SW 1271 (cell line): ENCODE data around the gene CCDC51.

Experiments
- DNase-seq, 2 experiments: peaks; one replicate each; lab custom pipeline; 2025; lab: John Stamatoyannopoulos, UW

The CCDC51 gene

DNA sequence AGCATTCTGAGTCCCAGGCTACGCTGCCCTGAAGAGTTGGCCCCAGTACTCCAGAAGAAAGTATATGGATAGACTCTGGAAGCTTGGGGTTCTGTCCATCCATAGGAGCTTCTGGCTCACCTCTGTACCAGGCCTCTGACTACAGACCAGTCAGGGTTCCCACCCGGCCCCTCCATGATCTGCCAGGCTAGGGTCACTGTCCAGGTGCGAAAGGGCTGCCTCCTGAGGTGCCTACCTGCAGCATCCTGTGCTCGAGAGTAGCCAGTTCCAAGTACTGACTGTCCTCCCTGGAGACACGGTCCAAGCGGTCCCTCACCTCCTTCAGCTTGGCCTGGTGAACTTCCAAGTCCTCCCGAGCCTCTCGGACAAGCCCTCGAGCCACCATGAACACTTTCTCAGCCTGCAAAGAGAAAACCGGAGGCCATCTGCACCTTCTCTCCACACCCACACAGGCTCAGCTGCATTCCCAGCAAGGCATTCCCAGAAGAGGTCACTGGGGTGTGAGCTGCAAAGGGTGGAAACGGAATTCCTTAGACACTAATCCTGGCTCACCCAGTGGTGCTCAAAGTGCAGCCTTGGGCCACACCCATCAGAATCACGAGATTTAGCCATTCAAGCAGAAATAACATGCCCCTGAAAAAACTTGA is 6.3 kb downstream of the CCDC51 start:
- no peak for DNase-seq

DNA sequence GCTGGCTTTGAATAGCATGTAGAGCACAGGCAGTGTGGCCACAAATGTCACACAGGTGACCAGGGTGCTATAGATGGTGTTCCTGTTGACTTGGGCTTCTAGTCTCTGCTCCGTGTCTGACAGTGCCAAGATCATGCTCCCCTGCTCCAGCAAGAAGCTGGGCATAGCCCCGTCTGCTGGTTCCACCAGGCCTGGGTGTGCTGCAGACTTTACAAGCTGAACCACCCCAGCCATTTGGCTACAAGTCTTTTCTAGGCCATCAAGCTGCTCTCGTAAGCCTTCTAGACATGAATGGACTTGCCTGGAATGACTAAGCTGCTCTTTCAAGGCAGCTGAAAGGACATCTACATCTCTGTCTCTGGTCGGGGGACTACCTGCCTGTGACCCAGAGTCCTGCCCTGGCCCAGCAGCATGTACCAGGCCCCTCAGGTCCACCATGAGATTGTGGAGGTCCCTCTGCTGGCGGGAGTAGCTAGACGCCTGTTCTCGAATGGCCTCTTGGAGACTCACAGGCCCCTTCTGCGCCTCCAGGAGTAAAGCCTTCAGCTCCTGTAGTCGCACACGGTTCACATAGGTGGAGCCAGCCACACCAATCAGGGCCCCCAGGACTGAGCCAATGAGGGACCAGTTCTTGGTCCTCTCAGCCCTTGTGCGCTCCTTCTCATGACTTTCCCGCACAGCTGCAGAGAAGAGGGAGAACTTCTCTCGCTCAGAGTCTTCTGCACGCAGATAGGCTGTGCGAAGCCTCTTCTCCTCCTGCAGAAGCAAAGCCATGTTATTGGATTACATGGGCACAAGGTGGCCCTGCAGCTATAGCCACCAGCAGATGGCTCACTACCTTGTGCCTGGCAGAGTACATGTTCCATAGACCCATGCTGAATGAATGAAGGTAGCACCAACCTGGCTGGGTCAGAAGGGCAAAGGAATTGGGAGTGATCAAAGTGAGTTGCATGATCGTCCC is 7.2 kb downstream of the CCDC51 start:
- no peak for DNase-seq

GRCh38 chr3:48431224-48432029 is 8.5 kb downstream of the CCDC51 start:
- DNase-seq: no peak

DNA sequence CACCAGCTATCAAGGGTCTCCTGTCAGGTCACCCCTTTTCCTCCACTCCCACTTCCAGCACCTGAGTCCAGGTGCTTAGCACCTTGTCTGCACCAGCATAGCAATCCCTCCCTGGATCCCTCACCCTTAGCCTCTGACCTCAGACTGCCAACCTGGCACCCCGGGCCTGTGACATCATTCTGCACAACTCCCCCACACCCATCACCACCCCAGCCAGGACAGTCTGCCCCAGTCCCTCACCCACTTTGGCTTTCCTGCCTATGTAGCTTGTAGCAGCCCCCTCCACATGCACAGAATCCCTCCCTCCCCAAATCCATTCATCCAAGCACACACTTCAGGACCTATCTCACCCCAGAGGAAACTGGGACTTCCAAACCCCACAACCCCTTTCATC is 9.2 kb downstream of the CCDC51 start:
- DNase-seq: no peak

DNA sequence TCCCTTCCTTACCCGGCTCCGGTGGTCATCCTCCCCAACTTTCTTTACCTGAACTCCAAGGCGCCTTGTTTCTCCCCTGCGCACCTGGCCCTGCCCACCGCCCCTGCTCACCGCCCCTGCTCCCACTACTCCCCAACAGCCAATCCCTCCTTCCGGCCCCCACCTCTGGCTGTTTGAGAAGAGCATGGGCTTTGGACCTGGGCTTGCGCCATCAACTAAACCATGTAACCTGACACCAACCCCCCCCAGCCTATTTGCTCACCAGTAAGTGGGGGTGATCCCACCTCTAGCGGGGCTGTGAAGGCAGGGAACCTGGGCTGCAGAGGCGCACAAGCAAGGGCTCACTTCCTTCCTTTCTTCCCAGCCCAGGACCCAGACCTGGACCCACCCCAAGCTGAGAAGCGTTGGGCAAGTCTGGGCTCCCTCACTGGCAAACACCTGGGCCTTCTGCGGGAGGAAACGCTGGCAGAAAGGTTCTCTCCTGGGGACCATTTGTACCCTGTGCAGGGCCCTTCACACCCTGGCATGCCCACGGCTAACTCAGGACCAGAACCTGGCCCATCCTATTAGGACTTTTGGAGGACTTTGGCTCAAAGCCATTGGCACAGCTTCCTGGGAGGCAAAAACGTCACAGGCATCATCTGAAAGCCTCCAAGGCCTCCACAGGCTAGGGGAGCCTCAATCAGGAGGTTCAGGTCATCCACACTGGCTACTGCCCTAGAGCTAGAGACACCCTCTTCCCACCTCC is 9.8 kb downstream of the CCDC51 start, which contains the start of gene PLXNB1:
PLXNB1 (minus strand) TSS at position 127 of the 748 bp plus-strand sequence. CDS start 5,475 bp downstream, outside the sequence.
- DNase-seq: no peak

- DNase-seq: no peak
These were observed 10.5 kb downstream of the CCDC51 start for GRCh38 chr3:48429317-48429959.

DNA sequence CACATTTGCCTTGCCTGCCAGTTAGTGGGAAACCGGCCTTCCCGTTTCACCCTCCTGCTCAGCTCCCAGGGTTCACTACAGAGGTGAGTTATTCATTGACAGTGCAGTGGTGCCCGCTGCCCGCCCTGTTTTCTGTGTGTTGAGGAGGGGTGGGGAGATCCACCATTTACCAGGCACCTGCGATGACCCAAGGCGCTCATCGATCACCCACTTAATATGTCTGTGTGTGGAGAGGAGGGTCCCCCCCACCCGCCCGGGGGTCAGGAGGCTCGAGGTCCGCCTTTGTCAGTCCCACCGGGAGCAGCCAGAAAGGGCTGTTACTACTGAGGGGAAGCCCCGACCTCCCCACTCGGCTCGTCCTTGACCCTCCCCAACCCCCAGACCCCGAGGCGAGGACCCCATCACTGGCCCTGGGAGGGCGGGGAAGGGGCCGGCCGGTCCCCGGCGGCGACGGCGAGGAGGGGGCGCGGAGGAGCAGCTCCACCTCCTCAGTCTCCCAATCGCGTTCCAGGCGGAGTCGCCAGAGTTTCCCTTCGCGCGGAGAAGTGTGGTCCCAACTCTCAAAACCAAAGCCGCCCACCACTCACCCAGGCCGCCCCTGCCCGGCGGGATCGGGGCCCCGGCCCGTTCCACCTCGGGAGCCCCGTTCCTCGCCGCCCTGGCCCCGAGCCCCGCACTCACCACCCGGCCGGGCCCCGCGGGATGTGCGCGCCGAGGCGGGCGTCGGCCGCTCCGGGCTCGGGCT is 11.2 kb downstream of the CCDC51 start:
- DNase-seq: no peak

GRCh38 chr3:48428088-48428571 is 11.8 kb downstream of the CCDC51 start:
- DNase-seq: no peak

DNA sequence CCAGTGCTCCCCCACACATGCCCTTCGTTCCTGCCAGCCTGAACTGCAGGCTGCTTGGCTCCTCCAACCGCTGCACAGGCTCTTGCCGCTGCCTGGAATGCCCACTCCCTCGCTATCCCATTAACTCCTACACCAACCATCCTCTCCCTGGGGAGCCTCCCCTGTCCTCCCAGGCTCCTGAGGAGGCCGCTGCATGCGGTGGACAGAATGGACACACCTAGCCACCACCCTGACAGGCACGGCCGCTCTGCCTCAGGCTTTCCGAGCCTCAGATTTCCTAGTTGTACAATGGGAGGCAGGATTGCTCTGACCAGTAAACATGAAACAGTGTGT is 12.3 kb downstream of the CCDC51 start:
- no peak for DNase-seq

- no peak for DNase-seq
These were observed 12.8 kb downstream of the CCDC51 start for GRCh38 chr3:48426944-48427629.

DNA sequence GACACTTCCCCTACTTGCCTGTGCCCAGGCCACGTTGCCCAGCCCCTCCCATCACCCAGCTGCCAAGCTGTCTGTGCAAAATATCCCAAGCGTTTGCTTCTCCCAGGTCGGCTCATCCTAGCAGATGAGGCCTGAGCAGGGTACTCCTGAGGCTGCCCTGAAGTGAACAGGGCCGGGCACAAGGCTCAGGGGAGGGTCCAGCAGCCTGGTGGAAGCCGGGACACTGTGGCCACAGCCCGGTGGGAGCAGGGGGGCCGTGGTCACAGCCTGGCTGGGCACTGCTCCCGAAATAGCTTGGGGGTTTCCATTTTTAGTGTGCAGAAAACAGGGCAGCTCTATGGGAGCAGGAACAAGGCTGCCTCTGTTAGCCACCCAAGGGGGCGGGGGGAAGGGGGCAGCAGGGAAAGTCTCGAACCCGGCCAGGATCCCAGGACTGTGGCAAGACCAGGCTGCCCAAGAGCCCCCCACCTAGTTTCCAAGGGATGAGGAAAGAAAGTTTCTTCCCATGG is 13.5 kb downstream of the CCDC51 start:
- DNase-seq: no peak

DNA sequence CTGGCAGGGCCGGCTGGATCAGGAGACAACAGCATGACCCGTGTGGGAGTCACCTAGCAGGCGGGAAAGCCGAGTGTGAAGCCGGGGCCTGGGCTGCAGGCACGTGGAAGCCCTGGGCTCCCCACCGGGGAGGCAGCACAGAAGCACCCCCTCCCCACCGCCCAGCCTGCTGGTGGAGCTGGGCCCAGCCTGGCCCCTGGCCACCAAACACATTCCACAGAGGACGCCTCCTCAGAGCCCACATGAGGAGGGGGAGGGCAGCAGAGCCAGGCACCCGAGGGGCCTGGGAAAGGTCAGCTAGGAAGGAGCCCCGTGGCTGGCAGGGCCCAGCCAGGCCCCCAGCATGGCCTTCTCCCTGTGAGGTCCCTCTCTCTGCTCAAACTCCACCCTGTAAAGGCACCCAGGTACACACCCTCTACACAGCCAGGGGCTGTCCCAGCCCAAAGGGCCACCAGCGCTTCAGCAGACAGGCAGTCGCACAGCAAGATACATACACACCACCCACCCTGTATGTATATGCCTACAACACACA is 14.6 kb downstream of the CCDC51 start:
- DNase-seq: no peak

- no peak for DNase-seq
These were observed 15.8 kb downstream of the CCDC51 start for GRCh38 chr3:48423883-48424695.

- no peak for DNase-seq
These were observed 16.6 kb downstream of the CCDC51 start for GRCh38 chr3:48423241-48423882.

- DNase-seq: no peak
These were observed 17.2 kb downstream of the CCDC51 start for GRCh38 chr3:48422681-48423080.

DNA sequence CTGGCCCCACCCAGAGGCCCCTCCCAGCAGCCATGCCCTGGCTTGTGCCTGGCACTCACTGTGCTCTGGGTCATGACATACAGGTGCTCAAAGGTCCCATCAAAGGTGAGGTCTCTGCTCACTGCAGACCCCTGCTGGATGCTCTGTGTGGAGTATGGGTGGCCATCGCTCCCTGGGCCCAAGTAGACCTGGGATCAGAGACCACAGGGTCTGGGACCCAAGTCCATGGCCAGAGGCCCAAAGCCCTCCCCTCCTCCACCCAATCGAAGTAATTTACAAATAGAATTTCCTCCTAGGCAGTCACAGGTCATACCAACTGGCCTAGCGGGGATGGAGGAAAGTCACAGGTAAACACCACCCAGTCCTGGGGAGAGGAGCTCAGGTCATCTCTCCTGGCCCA is 17.6 kb downstream of the CCDC51 start:
- DNase-seq: no peak

DNA sequence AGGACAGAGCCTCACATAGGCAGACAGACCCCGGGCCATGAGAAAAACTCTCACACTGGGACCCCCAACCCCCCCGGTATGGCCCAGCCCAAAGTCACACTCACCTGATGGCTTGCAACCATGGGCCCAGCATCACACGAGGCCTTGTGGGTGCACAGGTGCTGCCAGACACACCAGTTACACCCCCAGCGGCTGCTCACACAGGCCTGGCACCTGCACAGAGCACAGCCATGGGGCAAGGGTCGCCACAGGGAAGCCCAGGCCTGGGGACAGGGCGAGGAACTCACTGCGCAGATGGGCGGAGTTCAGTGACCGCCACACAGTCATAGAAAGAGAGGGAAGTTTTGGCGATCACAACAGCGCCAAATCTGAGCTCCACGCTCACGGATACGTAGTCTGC is 19.4 kb downstream of the CCDC51 start:
- no peak for DNase-seq

- DNase-seq: no peak
These were observed 20.3 kb downstream of the CCDC51 start for GRCh38 chr3:48419597-48419996.
